ENCODE measurements around the gene RASSF5. TPM values are rescaled to one million over a fixed set of nuclear protein-coding genes. Genes with fewer than 3 reads are reported as not detected.

Gene RASSF5
- 114 and 116 TPM in 2 replicates for total RNA-seq

- intact Hi-C loops (cut with micrococcal nuclease): loop anchor here (1.0 to 5.0 kb wide), 4 partner anchors 9 to 36 kb away; no protein-coding TSS in a partner anchor
- POLR2A ChIA-PET: interaction anchor here (0.6 to 2.4 kb wide), 12 partner anchors 9 to 698 kb away, joined by 3 to 10 read pairs (median 6); no protein-coding TSS in a partner anchor
- peak; percentile 91 for ATAC-seq (ENCODE audit: low read depth)
- peaks cover 33% of the 10 kb centered on the region for H3K4me1 Mint-ChIP-seq
- DNase-seq: peak; percentile 80
- peak within 1 kb of the TSS; percentile 24 for H3K27ac Mint-ChIP-seq
- peak within 1 kb of the TSS; percentile 82 for H3K4me3 Mint-ChIP-seq
- no peaks in the 10 kb centered on the region for H3K9me3 Mint-ChIP-seq
- no peak for TF ChIP-seq CTCF (IDR thresholded peaks at IDR 0.05)
- H3K36me3 Mint-ChIP-seq (ENCODE audit: low read depth): no peaks in the 10 kb centered on the region
- CTCF ChIA-PET: interaction anchor here (1.1 to 2.6 kb wide), 4 partner anchors 17 to 496 kb away, joined by 5 to 15 read pairs (median 6); no protein-coding TSS in a partner anchor
- peaks cover 17% of the 10 kb centered on the region for H3K27me3 Mint-ChIP-seq
These were observed at the start of gene RASSF5 for GRCh38 chr1:206507284-206508129. Gene RASSF5 (plus strand): TSS chr1:206507531. CDS start chr1:206507603, 72 bp downstream.

- Mint-ChIP-seq H3K4me1 (peaks cover 2% of the 10 kb centered on the region), H3K27ac (no peak overlapping the region), H3K4me3 (no peak overlapping the region), H3K9me3 (no peaks in the 10 kb centered on the region), H3K36me3 (ENCODE audit: low read depth) (peaks cover 39% of the 10 kb centered on the region), H3K27me3 (no peaks in the 10 kb centered on the region)
- intact Hi-C loops (cut with micrococcal nuclease): loop anchor here (5.0 kb wide), 1 partner anchor 523 kb away; no protein-coding TSS in a partner anchor
- no peak for ATAC-seq (ENCODE audit: low read depth)
- CTCF ChIA-PET: no interaction called here
- no peak for DNase-seq
- no peak for TF ChIP-seq CTCF (IDR thresholded peaks at IDR 0.05)
- POLR2A ChIA-PET: no interaction called here
These were observed 47.6 kb upstream of the RASSF5 start for GRCh38 chr1:206459703-206460102.

- H3K4me1 Mint-ChIP-seq: peaks cover 9% of the 10 kb centered on the region
- ATAC-seq (ENCODE audit: low read depth) (no peak), DNase-seq (no peak)
- intact Hi-C loops (cut with micrococcal nuclease): loop anchor here (5.0 kb wide), 1 partner anchor 521 kb away; no protein-coding TSS in a partner anchor
- no peak overlapping the region for H3K4me3 Mint-ChIP-seq
- H3K9me3 Mint-ChIP-seq: no peaks in the 10 kb centered on the region
- ChIA-PET CTCF (interaction anchor here (0.7 to 2.9 kb wide), 9 partner anchors 10 to 203 kb away, joined by 3 to 39 read pairs (median 7); partner anchors contain the start of gene IKBKE), POLR2A (no interaction called here)
- no peak for TF ChIP-seq CTCF (IDR thresholded peaks at IDR 0.05)
- H3K27ac Mint-ChIP-seq: no peak overlapping the region
- H3K36me3 Mint-ChIP-seq (ENCODE audit: low read depth): peaks cover 29% of the 10 kb centered on the region
- H3K27me3 Mint-ChIP-seq: no peaks in the 10 kb centered on the region
These were observed 46.4 kb upstream of the RASSF5 start for GRCh38 chr1:206460836-206461426.

- H3K27me3 Mint-ChIP-seq: no peaks in the 10 kb centered on the region
- DNase-seq (no peak), ATAC-seq (ENCODE audit: low read depth) (peak; percentile 87)
- no peaks in the 10 kb centered on the region for H3K9me3 Mint-ChIP-seq
- intact Hi-C loops (cut with micrococcal nuclease): loop anchor here (1.0 to 5.0 kb wide), 4 partner anchors 8 to 520 kb away; partner anchors contain the start of gene IKBKE
- POLR2A ChIA-PET: interaction anchor here (0.6 kb wide), 1 partner anchor 8 kb away, joined by 4 read pairs; the partner anchor contains the start of gene IKBKE
- peaks cover 17% of the 10 kb centered on the region for H3K4me1 Mint-ChIP-seq
- H3K4me3 Mint-ChIP-seq: no peak overlapping the region
- H3K27ac Mint-ChIP-seq: no peak overlapping the region
- H3K36me3 Mint-ChIP-seq (ENCODE audit: low read depth): peaks cover 27% of the 10 kb centered on the region
- no peak for TF ChIP-seq CTCF (IDR thresholded peaks at IDR 0.05)
- CTCF ChIA-PET: interaction anchor here (0.7 to 2.9 kb wide), 16 partner anchors 9 to 521 kb away, joined by 3 to 39 read pairs (median 4); partner anchors contain the start of gene IKBKE
These were observed 45.5 kb upstream of the RASSF5 start for GRCh38 chr1:206461602-206462455.

All from activated B cell treated with CpG ODN at 0.5 μM for 24 hours (primary cell).